GM23248 (cell line): ENCODE data around the gene GGA2. TPM values are rescaled to one million over a fixed set of nuclear protein-coding genes. Genes with fewer than 3 reads are reported as not detected.
A peak's percentile ranks its signal among the peaks of the same experiment; 100 is the strongest.

Experiments used
- DNase-seq: peaks from one replicate; pipeline ENCODE4 v3.0.0-alpha.2; 2015
- H2AFZ ChIP-seq: fragments of 200-600 bp; sonication (generic); 2 replicates; pipeline ENCODE4 v1.6.1; 2016; ENCODE audit warnings: antibody characterized with exemption
- H3F3A ChIP-seq: fragments of 200-600 bp; sonication (generic); 2 replicates; pipeline ENCODE4 v1.6.1; 2016; ENCODE audit warnings: mild to moderate bottlenecking, antibody characterized with exemption, mixed run types; ENCODE audit not compliant: insufficient read depth
- H3K27ac ChIP-seq: fragments of 200-600 bp; sonication (generic); 2 replicates; pipeline ENCODE4 v1.5.1; 2016; ENCODE audit warnings: mild to moderate bottlenecking
- H3K27me3 ChIP-seq: fragments of 200-600 bp; sonication (generic); replicated peaks from 2 replicates; pipeline ENCODE4 v1.6.1; 2016; ENCODE audit warnings: mild to moderate bottlenecking; ENCODE audit not compliant: insufficient read depth
- H3K36me3 ChIP-seq: fragments of 200-600 bp; sonication (generic); 2 replicates; pipeline ENCODE4 v1.6.1; 2016; ENCODE audit warnings: low read depth, mild to moderate bottlenecking
- H3K4me1 ChIP-seq: fragments of 200-600 bp; sonication (generic); 2 replicates; pipeline ENCODE4 v1.6.1; 2016; ENCODE audit warnings: mild to moderate bottlenecking; ENCODE audit not compliant: insufficient read depth
- H3K4me2 ChIP-seq: fragments of 200-600 bp; sonication (generic); one replicate; pipeline ENCODE4 v1.6.1; 2016; ENCODE audit warnings: mild to moderate bottlenecking; ENCODE audit not compliant: unreplicated experiment
- H3K4me3 ChIP-seq: fragments of 200-600 bp; sonication (generic); 2 replicates; pipeline ENCODE4 v1.5.1; 2016; ENCODE audit warnings: mild to moderate bottlenecking
- H3K79me2 ChIP-seq: fragments of 200-600 bp; sonication (generic); 2 replicates; pipeline ENCODE4 v1.6.1; 2016; ENCODE audit warnings: mild to moderate bottlenecking; ENCODE audit not compliant: insufficient read depth
- H3K9ac ChIP-seq: fragments of 200-600 bp; sonication (generic); 2 replicates; pipeline ENCODE4 v1.6.1; 2016; ENCODE audit warnings: mild to moderate bottlenecking
- H3K9me2 ChIP-seq: fragments of 200-600 bp; sonication (generic); 2 replicates; pipeline ENCODE4 v1.6.1; 2016; ENCODE audit warnings: mixed run types, mild to moderate bottlenecking, moderate library complexity; ENCODE audit not compliant: insufficient read depth
- H3K9me3 ChIP-seq: fragments of 200-600 bp; sonication (generic); one replicate; pipeline ENCODE4 v1.6.1; 2017; ENCODE audit warnings: low read depth
- H4K20me1 ChIP-seq: fragments of 200-600 bp; sonication (generic); 2 replicates; pipeline ENCODE4 v1.6.0; 2016; ENCODE audit not compliant: insufficient read depth
- EZH2 ChIP-seq: fragments of 200-600 bp; sonication (generic); IDR thresholded peaks from 2 replicates; pipeline ENCODE4 v1.6.1; 2018; ENCODE audit warnings: antibody characterized with exemption, mild to moderate bottlenecking; ENCODE audit not compliant: insufficient read depth, poor library complexity, severe bottlenecking
- EZH2phosphoT487 ChIP-seq: fragments of 200-600 bp; sonication (generic); IDR thresholded peaks from 2 replicates; pipeline ENCODE4 v1.6.1; 2018; ENCODE audit warnings: antibody characterized with exemption, moderate library complexity, mild to moderate bottlenecking, low read depth; ENCODE audit not compliant: insufficient read depth
- WGBS, 2 experiments: methylation state at CpG; one replicate each; pipeline ENCODE4 v1.1.6; 2015 to 2017; ENCODE audit warnings: low lambda C conversion rate in 2 of 2, low coverage in 1 of 2; ENCODE audit errors: missing lambda C conversion rate in 2 of 2; 5-methylcytosine and 5-hydroxymethylcytosine counted together
- in situ Hi-C: fragments of 300-500 bp; cut with MboI; formaldehyde crosslinking; loops from 2 replicates; pipeline ENCODE4 v1.15.0; 2020
- polyA plus RNA-seq: library from polyadenylated mRNA; unstranded; fragments of >200 nt; fragmentation: Nextera tagmentation; extraction: Ambion mirVana; gene quantifications from 2 replicates; pipeline ENCODE4 v1.2.1, GENCODE V29; 2016
- total RNA-seq: library from RNA; depleted of rRNA; stranded (reverse); fragments of >200 nt; shearing (Covaris generic); gene quantifications from 2 replicates; pipeline ENCODE4 v1.2.3, GENCODE V29; 2014

The GGA2 gene
- total and polyA plus RNA-seq, 2 experiments from 2014 or later: 9.6 to 17.7 TPM

GRCh38 chr16:23432176-23433128 is 77.8 kb downstream of the GGA2 start:
- Histone ChIP-seq H3K4me1 (no peaks in the 10 kb centered on the region), H3K27ac (no peak overlapping the region), H3K4me3 (no peak overlapping the region), H3F3A (peaks cover 5% of the 10 kb centered on the region), H3K27me3 (no peaks in the 10 kb centered on the region), H3K9me2 (no peaks in the 10 kb centered on the region), H4K20me1 (0 out of 2 replicates have a peak, but pooled peaks cover 4% of the 10 kb centered on the region), H3K79me2 (no peaks in the 10 kb centered on the region), H3K36me3 (peaks cover 39% of the 10 kb centered on the region), H2AFZ (no peak overlapping the region), H3K9ac (no peak overlapping the region), H3K9me3 (no peaks in the 10 kb centered on the region), H3K4me2 (no peak overlapping the region)
- no peak for DNase-seq
- no peak for TF ChIP-seq EZH2phosphoT487
- TF ChIP-seq EZH2: no peak
- 82 to 83% methylated on average over 10 of the region's 10 CpGs for WGBS, 2 experiments
- in situ Hi-C loops: loop anchor here (10.0 kb wide), 1 partner anchor 248 kb away; the partner anchor contains the start of gene SCNN1G

GRCh38 chr16:23428351-23428750 is 81.9 kb downstream of the GGA2 start:
- H3K79me2 ChIP-seq: no peaks in the 10 kb centered on the region
- no peak overlapping the region for H2AFZ ChIP-seq
- no peaks in the 10 kb centered on the region for H3K27me3 ChIP-seq
- no peak overlapping the region for H3K9ac ChIP-seq
- in situ Hi-C loops: no loop called here
- no peak overlapping the region for H3K27ac ChIP-seq
- no peak overlapping the region for H3K4me3 ChIP-seq
- no peak overlapping the region for H3K4me2 ChIP-seq
- peaks cover 8% of the 10 kb centered on the region for H3F3A ChIP-seq
- no peak for TF ChIP-seq EZH2
- no peak for TF ChIP-seq EZH2phosphoT487
- H4K20me1 ChIP-seq: no peaks in the 10 kb centered on the region
- no peaks in the 10 kb centered on the region for H3K9me2 ChIP-seq
- peaks cover 12% of the 10 kb centered on the region for H3K4me1 ChIP-seq
- no peak for DNase-seq
- 56 to 59% methylated on average over 2 of the region's 2 CpGs for WGBS, 2 experiments
- peaks cover 32% of the 10 kb centered on the region for H3K36me3 ChIP-seq
- H3K9me3 ChIP-seq: no peaks in the 10 kb centered on the region

DNA sequence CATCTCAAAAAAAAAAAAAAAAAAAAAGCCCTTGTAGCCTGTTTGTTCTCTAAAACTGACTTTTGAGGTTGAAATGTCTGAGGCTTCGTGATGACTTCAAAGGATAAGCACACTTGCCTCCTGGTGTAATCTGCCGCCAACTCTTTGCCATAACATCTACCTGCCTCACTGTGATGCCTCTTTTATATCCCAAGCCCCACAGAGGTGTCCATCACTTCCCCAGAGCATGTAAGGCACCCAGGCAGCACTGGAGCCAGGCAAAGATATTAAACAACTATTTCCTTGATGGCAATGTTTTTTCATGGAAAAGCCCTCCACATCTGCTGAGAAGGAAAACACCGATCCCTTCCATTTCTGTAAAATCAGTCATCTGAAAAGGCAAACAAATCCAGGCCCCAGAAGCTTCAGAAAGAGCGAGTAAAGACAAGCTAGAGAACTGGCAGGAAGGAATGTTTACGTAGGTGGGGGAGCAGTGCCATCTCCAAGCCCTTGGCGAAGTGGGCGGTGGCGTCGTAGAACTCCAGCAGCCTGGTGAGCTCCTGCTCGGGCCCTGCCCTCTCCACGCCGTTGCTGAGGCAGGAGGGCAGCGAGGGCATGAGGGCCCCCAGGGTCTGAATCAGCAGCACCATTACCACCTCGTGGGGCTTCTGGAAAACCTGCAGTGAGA is 85.9 kb downstream of the GGA2 start:
- Histone ChIP-seq H3K9me3 (no peaks in the 10 kb centered on the region), H3K9me2 (no peaks in the 10 kb centered on the region), H3K9ac (no peak overlapping the region), H3K36me3 (peaks cover 4% of the 10 kb centered on the region; the same call in 1 of the 2 replicates), H3K27ac (no peak overlapping the region), H4K20me1 (no peaks in the 10 kb centered on the region), H3F3A (peaks cover 8% of the 10 kb centered on the region), H3K4me1 (peaks cover 15% of the 10 kb centered on the region), H2AFZ (no peak overlapping the region), H3K79me2 (no peaks in the 10 kb centered on the region), H3K4me3 (no peak overlapping the region), H3K4me2 (no peak overlapping the region), H3K27me3 (no peaks in the 10 kb centered on the region)
- in situ Hi-C loops: no loop called here
- DNase-seq: no peak
- WGBS, 2 experiments: 91 to 93% methylated on average over 14 of the region's 14 CpGs
- TF ChIP-seq EZH2 (no peak), EZH2phosphoT487 (no peak)

- Histone ChIP-seq H3K9ac (peak overlapping the region; percentile 3; the same call in 1 of the 2 replicates), H3K9me3 (no peaks in the 10 kb centered on the region), H3K79me2 (no peaks in the 10 kb centered on the region), H3K27me3 (no peaks in the 10 kb centered on the region), H3K4me2 (peak overlapping the region; percentile 5), H3K4me3 (no peak overlapping the region), H4K20me1 (no peaks in the 10 kb centered on the region), H3K9me2 (no peaks in the 10 kb centered on the region), H3K36me3 (no peaks in the 10 kb centered on the region), H2AFZ (no peak overlapping the region), H3K4me1 (peaks cover 15% of the 10 kb centered on the region), H3F3A (peaks cover 8% of the 10 kb centered on the region), H3K27ac (peak overlapping the region; percentile 52)
- in situ Hi-C loops: no loop called here
- peak; percentile 88 for DNase-seq
- TF ChIP-seq EZH2phosphoT487 (no peak), EZH2 (no peak)
- 2 to 3% methylated on average over 11 of the region's 11 CpGs for WGBS, 2 experiments
These were observed 86.7 kb downstream of the GGA2 start for GRCh38 chr16:23423496-23424049.
